BLaER1 (cell line): ENCODE results near the gene LRMDA.
"Not testable (repeated sequence)": the region's sequence is repeated elsewhere in the genome, so short reads cannot be mapped to it uniquely, and the experiment has no call there.

Source experiments
- H3K27ac ChIP-seq: shearing (Covaris generic); formaldehyde crosslinking; 2 replicates; pipeline ENCODE4 v1.8.1; 2022
- H3K27me3 ChIP-seq: shearing (Covaris generic); formaldehyde crosslinking; 2 replicates; pipeline ENCODE4 v1.8.1; 2022
- H3K36me3 ChIP-seq: shearing (Covaris generic); formaldehyde crosslinking; 2 replicates; pipeline ENCODE4 v1.8.1; 2022
- H3K4me1 ChIP-seq: shearing (Covaris generic); formaldehyde crosslinking; 2 replicates; pipeline ENCODE4 v1.8.1; 2022
- H3K4me2 ChIP-seq: shearing (Covaris generic); formaldehyde crosslinking; 2 replicates; pipeline ENCODE4 v1.8.1; 2022
- H3K4me3 ChIP-seq: shearing (Covaris generic); formaldehyde crosslinking; 2 replicates; pipeline ENCODE4 v1.8.1; 2022
- H3K9ac ChIP-seq: shearing (Covaris generic); formaldehyde crosslinking; 2 replicates; pipeline ENCODE4 v1.8.1; 2022
- H3K9me3 ChIP-seq: shearing (Covaris generic); formaldehyde crosslinking; 2 replicates; pipeline ENCODE4 v1.8.1; 2022
- H4K20me1 ChIP-seq: shearing (Covaris generic); formaldehyde crosslinking; 2 replicates; pipeline ENCODE4 v1.8.1; 2022
- Cebpa-rat ChIP-seq: shearing (Covaris generic); IDR thresholded peaks from 2 replicates; pipeline ENCODE4 v1.8.1; 2022

The LRMDA gene

DNA sequence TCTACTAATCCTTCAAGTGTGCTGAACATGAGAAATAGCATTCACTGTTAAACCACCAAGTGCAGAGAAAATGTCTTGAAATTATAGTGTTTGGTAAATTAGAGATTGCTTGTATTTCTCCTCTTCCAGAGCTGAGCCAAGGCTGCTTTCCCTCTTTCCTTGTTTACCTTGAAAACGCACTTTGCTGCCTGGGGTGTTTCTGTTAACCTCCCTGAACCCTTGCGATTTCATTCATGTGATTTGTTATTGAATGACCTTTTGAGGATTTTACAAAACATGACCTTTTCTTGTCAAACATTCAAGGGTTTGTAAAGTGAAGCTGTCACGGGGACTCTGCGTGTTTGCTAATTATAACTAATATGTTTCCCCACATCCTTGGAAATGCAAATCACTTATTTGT is 169.4 kb downstream of the LRMDA start:
- H3K4me1 ChIP-seq, result no peaks in the 10 kb centered on the region
- H3K9ac ChIP-seq, result no peak overlapping the region
- H3K27ac ChIP-seq, result no peak overlapping the region
- H3K4me3 ChIP-seq, result no peak overlapping the region
- H3K4me2 ChIP-seq, result no peak overlapping the region
- H3K27me3 ChIP-seq, result no peaks in the 10 kb centered on the region
- H3K36me3 ChIP-seq, result no peaks in the 10 kb centered on the region
- no peaks in the 10 kb centered on the region for H4K20me1 ChIP-seq
- H3K9me3 ChIP-seq, result no peaks in the 10 kb centered on the region
- TF ChIP-seq Cebpa-rat, result no peak

DNA sequence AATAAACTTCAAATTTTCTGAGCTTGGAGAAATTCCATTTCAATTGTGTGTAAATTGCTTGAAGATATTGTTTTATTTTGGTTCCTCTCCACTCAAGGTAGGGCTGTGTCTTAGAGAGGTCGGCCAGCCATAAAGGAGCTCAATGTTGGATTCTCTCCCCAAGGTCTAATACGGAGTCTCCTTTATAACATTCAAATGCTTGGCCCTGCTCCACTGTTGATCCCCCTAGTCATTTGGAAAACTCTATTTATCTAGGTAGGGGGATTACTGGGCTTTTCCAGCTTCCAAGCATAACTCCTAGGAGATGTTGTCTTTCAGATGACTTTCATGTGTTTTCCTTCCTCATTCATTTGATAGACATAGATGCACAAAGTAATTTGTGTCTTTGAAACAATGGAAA is 170.9 kb downstream of the LRMDA start:
- Histone ChIP-seq H3K36me3 (no peaks in the 10 kb centered on the region), H3K9me3 (no peaks in the 10 kb centered on the region), H3K4me3 (no peak overlapping the region), H4K20me1 (no peaks in the 10 kb centered on the region), H3K4me1 (no peaks in the 10 kb centered on the region), H3K4me2 (no peak overlapping the region), H3K9ac (no peak overlapping the region), H3K27me3 (no peaks in the 10 kb centered on the region), H3K27ac (no peak overlapping the region)
- no peak for TF ChIP-seq Cebpa-rat

- TF ChIP-seq Cebpa-rat, result no peak
- no peak overlapping the region for H3K4me3 ChIP-seq
- no peak overlapping the region for H3K9ac ChIP-seq
- H3K27me3 ChIP-seq, result no peaks in the 10 kb centered on the region
- H3K4me2 ChIP-seq, result no peak overlapping the region
- no peaks in the 10 kb centered on the region for H3K4me1 ChIP-seq
- no peaks in the 10 kb centered on the region for H3K9me3 ChIP-seq
- H3K36me3 ChIP-seq, result no peaks in the 10 kb centered on the region
- H4K20me1 ChIP-seq, result no peaks in the 10 kb centered on the region
- no peak overlapping the region for H3K27ac ChIP-seq
Observed at GRCh38 chr10:75605096-75605495, 173.7 kb downstream of the LRMDA start.

DNA sequence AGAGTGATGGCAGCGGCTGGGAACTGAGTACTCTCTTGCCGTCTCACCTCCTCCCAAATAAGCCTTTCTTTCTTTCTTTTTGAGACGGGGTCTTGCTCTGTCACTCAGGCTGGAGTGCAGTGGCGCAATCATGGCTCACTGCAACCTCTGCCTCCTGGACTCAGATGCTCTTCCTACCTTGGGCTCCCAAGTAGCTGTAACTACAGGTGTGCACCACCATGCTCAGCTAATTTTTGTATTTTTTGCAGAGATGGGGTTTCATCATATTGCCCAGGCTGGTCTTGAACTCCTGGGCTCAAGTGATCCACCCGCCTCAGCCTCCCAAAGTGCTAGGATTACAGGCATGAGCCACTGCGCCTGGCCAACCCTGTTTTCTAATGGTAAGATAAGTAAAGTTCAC is 174.4 kb downstream of the LRMDA start:
- not testable (repeated sequence) for H3K27ac ChIP-seq, H3K9ac ChIP-seq, H3K4me3 ChIP-seq, H3K4me1 ChIP-seq, H3K27me3 ChIP-seq, H4K20me1 ChIP-seq, H3K9me3 ChIP-seq, H3K36me3 ChIP-seq, H3K4me2 ChIP-seq

DNA sequence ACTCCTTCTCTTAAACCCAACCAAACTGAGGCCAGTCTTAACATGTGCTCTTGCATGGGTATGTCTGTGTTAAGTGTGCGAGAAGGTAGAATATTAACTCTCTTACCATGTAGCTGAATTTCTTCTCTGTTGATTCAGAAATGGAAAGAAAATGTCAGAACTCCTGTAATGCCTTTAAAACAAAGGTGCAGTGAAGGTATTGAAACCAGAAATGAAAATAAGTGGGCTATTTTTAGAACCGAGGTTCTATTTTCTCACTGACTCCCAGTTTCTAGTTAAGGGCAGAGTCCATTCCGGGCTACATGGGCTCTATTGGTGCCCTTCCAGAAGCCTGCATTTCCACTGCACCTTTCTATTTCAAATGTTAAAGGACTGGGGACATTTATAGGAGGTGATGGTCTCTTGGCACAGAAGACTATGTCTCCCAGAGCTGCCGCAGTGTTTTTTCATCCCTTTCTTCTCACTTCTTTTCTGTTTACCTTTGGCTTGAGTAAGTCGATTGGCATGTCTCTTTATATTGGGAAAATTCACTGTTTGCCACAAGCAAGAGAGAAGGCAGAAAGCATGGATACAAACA is 174.9 kb downstream of the LRMDA start:
- no peak for TF ChIP-seq Cebpa-rat
- no peak overlapping the region for H3K9ac ChIP-seq
- no peak overlapping the region for H3K4me3 ChIP-seq
- H3K27me3 ChIP-seq, result no peaks in the 10 kb centered on the region
- no peaks in the 10 kb centered on the region for H3K36me3 ChIP-seq
- H3K4me1 ChIP-seq, result no peaks in the 10 kb centered on the region
- H3K4me2 ChIP-seq, result no peak overlapping the region
- H3K9me3 ChIP-seq, result no peaks in the 10 kb centered on the region
- H3K27ac ChIP-seq, result no peak overlapping the region
- H4K20me1 ChIP-seq, result no peaks in the 10 kb centered on the region

GRCh38 chr10:75607576-75607975 is 176.2 kb downstream of the LRMDA start:
- Histone ChIP-seq H3K9ac (no peak overlapping the region), H3K9me3 (no peaks in the 10 kb centered on the region), H3K4me3 (no peak overlapping the region), H3K36me3 (no peaks in the 10 kb centered on the region), H3K27me3 (no peaks in the 10 kb centered on the region), H3K4me2 (no peak overlapping the region), H4K20me1 (no peaks in the 10 kb centered on the region), H3K4me1 (no peaks in the 10 kb centered on the region), H3K27ac (no peak overlapping the region)
- TF ChIP-seq Cebpa-rat, result no peak

GRCh38 chr10:75610183-75610582 is 178.8 kb downstream of the LRMDA start:
- no peaks in the 10 kb centered on the region for H3K36me3 ChIP-seq
- no peaks in the 10 kb centered on the region for H3K9me3 ChIP-seq
- H4K20me1 ChIP-seq, result no peaks in the 10 kb centered on the region
- H3K4me1 ChIP-seq, result no peaks in the 10 kb centered on the region
- TF ChIP-seq Cebpa-rat, result no peak
- no peak overlapping the region for H3K4me3 ChIP-seq
- no peak overlapping the region for H3K4me2 ChIP-seq
- H3K27ac ChIP-seq, result no peak overlapping the region
- H3K27me3 ChIP-seq, result no peaks in the 10 kb centered on the region
- no peak overlapping the region for H3K9ac ChIP-seq

DNA sequence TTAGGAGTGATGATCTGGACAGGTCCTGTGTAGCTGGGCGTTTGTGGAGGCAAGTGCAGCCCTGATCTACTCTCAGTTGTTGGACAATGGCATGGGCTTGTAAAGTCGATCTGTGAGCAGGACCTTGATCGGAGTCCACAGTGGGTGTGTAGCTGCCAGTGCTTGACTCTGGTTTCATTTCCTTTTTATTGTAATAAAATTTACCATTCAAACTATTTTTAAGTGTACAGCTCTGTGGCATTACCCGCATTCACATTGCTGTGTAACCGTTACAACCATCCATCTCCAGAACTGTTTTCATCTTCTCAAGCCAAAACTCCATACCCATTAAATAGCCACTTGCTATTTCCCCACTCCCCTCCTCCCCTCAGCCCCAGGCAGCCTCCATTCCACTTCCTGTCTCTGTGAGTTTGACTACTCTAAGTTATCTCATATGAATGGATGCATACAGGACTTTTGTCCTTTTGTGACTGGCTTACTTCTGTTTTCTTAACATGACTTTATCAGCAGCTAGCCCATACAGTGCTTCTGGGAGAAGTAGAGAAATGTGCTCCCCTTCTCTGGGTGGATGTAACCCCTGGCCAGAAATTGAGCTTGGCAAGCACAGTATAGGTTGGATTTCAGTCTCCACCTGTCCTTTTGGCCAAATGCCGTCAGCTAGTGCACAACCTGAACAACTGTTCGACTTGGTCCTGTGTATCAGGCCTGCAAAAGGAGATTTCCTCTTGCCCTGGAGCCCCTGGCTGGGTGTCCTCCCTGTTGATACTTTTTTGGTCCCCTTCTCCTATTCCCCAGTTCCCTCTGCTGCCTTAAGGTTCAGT is 180.0 kb downstream of the LRMDA start:
- H3K4me1 ChIP-seq, result no peaks in the 10 kb centered on the region
- H3K27ac ChIP-seq, result no peak overlapping the region
- H3K9me3 ChIP-seq, result no peaks in the 10 kb centered on the region
- H3K4me2 ChIP-seq, result no peak overlapping the region
- H4K20me1 ChIP-seq, result no peaks in the 10 kb centered on the region
- H3K4me3 ChIP-seq, result no peak overlapping the region
- H3K9ac ChIP-seq, result no peak overlapping the region
- no peaks in the 10 kb centered on the region for H3K27me3 ChIP-seq
- TF ChIP-seq Cebpa-rat, result no peak
- no peaks in the 10 kb centered on the region for H3K36me3 ChIP-seq

DNA sequence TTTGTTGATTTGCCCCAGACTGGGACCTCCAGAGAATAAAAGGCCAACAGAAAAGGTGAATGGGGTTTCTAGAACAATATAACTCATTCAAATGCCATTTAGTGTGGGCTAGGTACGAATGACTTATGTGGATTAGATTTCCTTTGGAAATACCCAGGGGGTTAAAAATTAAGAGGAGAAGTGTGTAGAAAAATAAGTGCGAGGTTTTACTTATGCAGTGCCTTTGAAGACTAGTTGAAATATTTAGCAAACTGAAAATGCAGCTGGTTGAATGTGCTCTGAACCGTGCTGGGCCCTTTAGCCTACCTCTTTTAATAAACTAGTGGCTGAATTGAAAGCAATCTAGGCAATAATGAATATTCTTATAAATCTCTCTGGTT is 180.6 kb downstream of the LRMDA start:
- H4K20me1 ChIP-seq, result no peaks in the 10 kb centered on the region
- no peak for TF ChIP-seq Cebpa-rat
- H3K27me3 ChIP-seq, result no peaks in the 10 kb centered on the region
- no peaks in the 10 kb centered on the region for H3K36me3 ChIP-seq
- no peak overlapping the region for H3K27ac ChIP-seq
- H3K4me1 ChIP-seq, result no peaks in the 10 kb centered on the region
- H3K4me3 ChIP-seq, result no peak overlapping the region
- no peak overlapping the region for H3K4me2 ChIP-seq
- H3K9me3 ChIP-seq, result no peaks in the 10 kb centered on the region
- H3K9ac ChIP-seq, result no peak overlapping the region

GRCh38 chr10:75612904-75613684 is 181.7 kb downstream of the LRMDA start:
- Histone ChIP-seq H3K9ac (no peak overlapping the region), H3K4me2 (no peak overlapping the region), H3K4me1 (no peaks in the 10 kb centered on the region), H3K27ac (no peak overlapping the region), H3K4me3 (no peak overlapping the region), H3K27me3 (no peaks in the 10 kb centered on the region), H3K36me3 (no peaks in the 10 kb centered on the region), H3K9me3 (no peaks in the 10 kb centered on the region), H4K20me1 (no peaks in the 10 kb centered on the region)
- TF ChIP-seq Cebpa-rat, result no peak
